GM12878 (cell line): ENCODE measurements around the gene HPSE2. TPM values are rescaled to one million over a fixed set of nuclear protein-coding genes. Genes with fewer than 3 reads are reported as not detected.
"Not testable (repeated sequence)": the region's sequence is repeated elsewhere in the genome, so short reads cannot be mapped to it uniquely, and the experiment has no call there.

Experiments used
- ATAC-seq: fragments of 200-7000 bp; cut with Tn5 transposase; 3 replicates; pipeline ENCODE4 v1.9.1; 2020; ENCODE audit warnings: mild to moderate bottlenecking, moderate library complexity
- BruUV-seq: library from RNA; stranded (reverse); fragments of 400-500 nt; replicated peaks from 2 replicates; lab custom pipeline; 2021; lab: Mats Ljungman, UMichigan
- CTCF ChIA-PET: fragments of 300-600 bp; sonication (Branson Sonifier 250); formaldehyde crosslinking; extraction: SDS; loops from one replicate; lab custom pipeline; 2021; ENCODE audit warnings: inconsistent platforms; lab: Yijun Ruan, JAX
- POLR2A ChIA-PET: fragments of 350-600 bp; formaldehyde crosslinking; extraction: SDS; loops from one replicate; lab custom pipeline; 2021; ENCODE audit warnings: inconsistent platforms; lab: Charles Lee
- RAD21 ChIA-PET: fragments of 300-600 bp; sonication (Branson Sonifier 250); formaldehyde crosslinking; loops from one replicate; lab custom pipeline; 2023; ENCODE audit warnings: antibody characterized with exemption; ENCODE audit not compliant: unreplicated experiment; lab: Charles Lee
- SMC1A ChIA-PET: fragments of 300-600 bp; sonication (Branson Sonifier 250); formaldehyde crosslinking; loops from one replicate; lab custom pipeline; 2023; ENCODE audit not compliant: unreplicated experiment, uncharacterized antibody; lab: Charles Lee
- DNase-seq: peaks from one replicate; pipeline ENCODE4 v3.0.0-alpha.2; 2011; ENCODE audit warnings: low read depth, low spot score
- FAIRE-seq: peaks from 3 replicates; lab custom pipeline; 2011; peaks lifted over from hg19 to GRCh38; lab: Jason Lieb, UNC
- H2AFZ ChIP-seq: 2 replicates; pipeline ENCODE4 v1.6.0; 2011; ENCODE audit warnings: low read depth, low read length, control low read depth; ENCODE audit not compliant: control insufficient read depth
- H3K27ac ChIP-seq: 2 replicates; pipeline ENCODE4 v1.5.1; 2011; ENCODE audit warnings: control low read depth; ENCODE audit not compliant: control insufficient read depth, insufficient read depth
- H3K27me3 ChIP-seq, 2 experiments: replicated peaks in 1 of 2; 2 replicates each; pipeline versions ENCODE4 v1.6.0 to v1.6.1; 2011; ENCODE audit warnings: low read length in 1 of 2; ENCODE audit not compliant: control insufficient read depth in 2 of 2, insufficient read depth in 2 of 2
- H3K36me3 ChIP-seq, 2 experiments: 2 replicates each; pipeline ENCODE4 v1.5.1; 2011; ENCODE audit warnings: low read length in 1 of 2; ENCODE audit not compliant: control insufficient read depth in 2 of 2, insufficient read depth in 2 of 2
- H3K4me1 ChIP-seq: 2 replicates; pipeline ENCODE4 v1.6.1; 2011; ENCODE audit warnings: mild to moderate bottlenecking, low read length, moderate library complexity, mixed read lengths; ENCODE audit not compliant: control insufficient read depth, insufficient read depth
- H3K4me2 ChIP-seq: 2 replicates; pipeline ENCODE4 v1.6.0; 2011; ENCODE audit warnings: control low read depth; ENCODE audit not compliant: control insufficient read depth, insufficient read depth
- H3K4me3 ChIP-seq: fragments of 200-600 bp; sonication (generic); 2 replicates; pipeline ENCODE4 v1.5.1; 2016
- H3K79me2 ChIP-seq: 2 replicates; pipeline ENCODE4 v1.6.0; 2011; ENCODE audit warnings: low read length; ENCODE audit not compliant: control insufficient read depth, insufficient read depth
- H3K9ac ChIP-seq: 2 replicates; pipeline ENCODE4 v1.8.0; 2011; ENCODE audit warnings: low read length, control low read depth, mixed read lengths; ENCODE audit not compliant: control insufficient read depth, insufficient read depth
- H3K9me3 ChIP-seq: replicated peaks from 3 replicates; pipeline ENCODE4 v1.5.1; 2011; ENCODE audit warnings: mild to moderate bottlenecking, low read length; ENCODE audit not compliant: control insufficient read depth, insufficient read depth
- H4K20me1 ChIP-seq: 2 replicates; pipeline ENCODE4 v1.6.0; 2011; ENCODE audit not compliant: control insufficient read depth, insufficient read depth
- CBFB ChIP-seq: IDR thresholded peaks from 2 replicates; pipeline ENCODE4 v1.6.1; 2016; ENCODE audit warnings: antibody characterized with exemption, low read depth
- CBX3 ChIP-seq: fragments of 200-600 bp; sonication (generic); IDR thresholded peaks from 2 replicates; pipeline ENCODE4 v1.6.1; 2016; ENCODE audit warnings: low read depth, borderline replicate concordance
- MTA2 ChIP-seq: fragments of 450-650 bp; IDR thresholded peaks from 2 replicates; pipeline ENCODE4 v1.6.1; 2016; ENCODE audit warnings: low read depth, mild to moderate bottlenecking, moderate library complexity
- PML ChIP-seq: IDR thresholded peaks from 2 replicates; pipeline ENCODE4 v1.6.1; 2012; ENCODE audit warnings: low read length, inconsistent platforms
- POLR2A ChIP-seq: IDR thresholded peaks from 2 replicates; pipeline ENCODE4 v1.6.1; 2011; ENCODE audit warnings: low read depth, mild to moderate bottlenecking, low read length
- POLR2AphosphoS2 ChIP-seq: IDR thresholded peaks from 2 replicates; pipeline ENCODE4 v1.6.1; 2011; ENCODE audit warnings: low read depth, mild to moderate bottlenecking, low read length, improper control_type of control experiment, moderate library complexity
- SMARCA5 ChIP-seq: fragments of 450-650 bp; IDR thresholded peaks from 2 replicates; pipeline ENCODE4 v1.6.1; 2017; ENCODE audit warnings: mild to moderate bottlenecking
- WGBS: methylation state at CpG from one replicate; pipeline ENCODE4 v1.1.6; 2016; ENCODE audit warnings: low lambda C conversion rate; ENCODE audit not compliant: insufficient replicate concordance, insufficient coverage; ENCODE audit errors: missing lambda C conversion rate; 5-methylcytosine and 5-hydroxymethylcytosine counted together
- in situ Hi-C: fragments of 300-500 bp; cut with MboI; formaldehyde crosslinking; loops from 9 replicates; pipeline ENCODE4 v1.14.3; 2018; ENCODE audit warnings: mixed read lengths
- intact Hi-C: fragments of 100-400 bp; cut with micrococcal nuclease; formaldehyde crosslinking; loops from one replicate; pipeline ENCODE4 v1.14.2; 2022; ENCODE audit not compliant: unreplicated experiment
- polyA plus RNA-seq, 11 experiments: library from polyadenylated mRNA; depleted of rRNA in 4 of 11; unstranded in 6 of 11; stranded (reverse) in 5 of 11; fragments of >200 nt; fragmentation: Nextera tagmentation in 4 of 11; fragmentation: Illumina TruSeq in 1 of 11; extraction: Ambion mirVana in 4 of 11; extraction: Trizol in 1 of 11; gene quantifications; 1 replicate in 1 of 11; 2 replicates in 10 of 11; pipeline versions ENCODE4 v1.2.1 to v1.2.3, GENCODE V29; 2011 to 2016; ENCODE audit warnings: inconsistent platforms in 2 of 11, missing spikeins in 2 of 11, low read depth in 1 of 11
- total RNA-seq, 4 experiments: library from RNA; depleted of rRNA in 3 of 4; stranded (reverse); fragments of >200 nt in 3 of 4; fragmentation: Illumina TruSeq in 1 of 4; extraction: Trizol in 1 of 4; gene quantifications; 2 replicates each; pipeline versions ENCODE4 v1.2.1 to v1.2.3, GENCODE V29; 2013 to 2021
- TF ChIP-seq, protein P1 (sequence below): IDR thresholded peaks from 2 replicates; pipeline ENCODE4 v1.6.1; 2011; ENCODE audit warnings: low read depth, mild to moderate bottlenecking, low read length, moderate library complexity, borderline replicate concordance; ENCODE audit errors: extremely low read depth

The HPSE2 gene
- total and polyA plus RNA-seq, 10 of the 15 experiments (the other 5 are each of a cell fraction or from before 2014, with no cell fraction given), result 0.06 TPM; not detected in 9

DNA sequence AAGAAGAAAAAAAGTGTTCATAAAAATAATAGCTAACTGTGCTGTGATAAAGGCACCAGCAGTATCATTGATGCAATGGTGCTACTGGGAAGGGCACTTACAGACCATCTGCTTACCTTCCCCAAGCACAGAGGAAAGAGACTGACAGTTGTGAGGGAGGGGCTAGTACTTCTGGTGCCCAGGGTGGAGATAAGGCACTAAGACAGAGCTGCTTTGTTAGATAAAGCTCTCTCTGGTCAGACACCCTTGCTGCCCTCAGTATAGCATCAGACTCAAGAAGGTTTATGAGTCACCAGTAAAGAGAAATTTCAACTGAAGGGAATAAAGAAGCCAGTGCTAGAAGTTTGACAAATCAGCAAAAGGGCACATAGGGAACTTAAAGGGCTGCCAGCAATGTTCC is 325.6 kb downstream of the HPSE2 start (continued):
- TF ChIP-seq CBX3, result no peak
- TF ChIP-seq SMARCA5, result no peak
- TF ChIP-seq POLR2AphosphoS2, result no peak

DNA sequence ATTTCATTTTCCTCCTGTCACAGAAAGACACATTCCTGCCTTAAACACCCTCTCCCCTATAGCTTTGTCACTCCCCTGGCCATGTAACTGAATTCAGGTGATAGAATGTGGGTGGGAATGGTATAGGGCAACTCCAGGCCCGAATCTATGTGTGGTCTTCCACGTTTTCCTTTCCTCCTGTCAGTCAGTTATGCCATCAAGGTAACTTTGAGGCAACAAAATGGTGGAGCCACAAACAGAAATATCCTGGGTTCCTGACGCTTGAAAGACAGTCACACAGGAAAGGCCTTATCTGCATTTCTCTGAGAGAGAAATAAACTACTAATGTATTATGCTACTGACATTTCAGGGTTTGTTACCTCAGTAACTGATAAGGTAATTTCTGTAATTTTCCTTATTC is 326.8 kb downstream of the HPSE2 start:
- POLR2A ChIA-PET, result no interaction called here
- no TSS peak for BruUV-seq
- FAIRE-seq (no peak), DNase-seq (no peak), ATAC-seq (no peak)
- TF ChIP-seq CBFB, result no peak
- TF ChIP-seq, protein P1, sequence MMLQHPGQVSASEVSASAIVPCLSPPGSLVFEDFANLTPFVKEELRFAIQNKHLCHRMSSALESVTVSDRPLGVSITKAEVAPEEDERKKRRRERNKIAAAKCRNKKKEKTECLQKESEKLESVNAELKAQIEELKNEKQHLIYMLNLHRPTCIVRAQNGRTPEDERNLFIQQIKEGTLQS, result no peak
- TF ChIP-seq PML, result no peak
- no peak for TF ChIP-seq MTA2
- TF ChIP-seq POLR2A, result no peak
- no peak overlapping the region for H3K27ac ChIP-seq
- SMC1A ChIA-PET, result no interaction called here
- CTCF ChIA-PET, result no interaction called here
- H3K4me1 ChIP-seq, result no peaks in the 10 kb centered on the region
- no peaks in the 10 kb centered on the region for H3K79me2 ChIP-seq
- in situ Hi-C loops (no loop called here), intact Hi-C loops (no loop called here)
- H3K36me3 ChIP-seq, result no peaks in the 10 kb centered on the region
- H3K4me3 ChIP-seq, result no peak overlapping the region
- H3K4me2 ChIP-seq, result no peak overlapping the region
- RAD21 ChIA-PET, result no interaction called here
- H3K27me3 ChIP-seq, result no peaks in the 10 kb centered on the region
- H3K9me3 ChIP-seq, result no peaks in the 10 kb centered on the region
- WGBS, result 19% methylated on average over 3 of the region's 3 CpGs
- no peak overlapping the region for H2AFZ ChIP-seq
- no peak overlapping the region for H3K9ac ChIP-seq
- no peaks in the 10 kb centered on the region for H4K20me1 ChIP-seq

DNA sequence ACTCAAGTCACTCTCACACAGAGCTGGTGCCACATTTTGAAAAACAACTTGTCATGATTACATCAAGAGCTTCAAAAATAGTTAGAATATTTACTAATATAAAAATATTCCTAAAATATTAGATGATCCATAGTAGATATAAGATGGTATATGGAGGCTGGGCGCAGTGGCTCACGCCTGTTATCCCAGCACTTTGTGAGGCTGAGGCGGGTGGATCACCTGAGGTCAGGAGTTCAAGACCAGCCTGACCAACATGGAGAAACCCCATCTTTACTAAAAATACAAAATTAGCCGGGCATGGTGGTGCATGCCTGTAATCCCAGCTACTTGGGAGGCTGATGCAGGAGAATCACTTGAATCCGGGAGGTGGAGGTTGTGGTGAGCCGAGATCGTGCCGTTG is 327.4 kb downstream of the HPSE2 start:
- ATAC-seq, CTCF ChIA-PET, BruUV-seq, RAD21 ChIA-PET, H3K4me3 ChIP-seq, intact Hi-C loops, H3K4me2 ChIP-seq, H4K20me1 ChIP-seq, H3K36me3 ChIP-seq, H3K9me3 ChIP-seq, H3K9ac ChIP-seq, H2AFZ ChIP-seq, FAIRE-seq, H3K27me3 ChIP-seq, H3K27ac ChIP-seq, in situ Hi-C loops, H3K79me2 ChIP-seq, DNase-seq, POLR2A ChIA-PET, SMC1A ChIA-PET, H3K4me1 ChIP-seq: not testable (repeated sequence)
- WGBS, result 34% methylated on average over 8 of the region's 8 CpGs
